BLaER1 (cell line): ENCODE measurements around the gene CRACDL.
"Not testable (repeated sequence)": the region's sequence is repeated elsewhere in the genome, so short reads cannot be mapped to it uniquely, and the experiment has no call there.

ENCODE experiments used
- H3K27ac ChIP-seq: shearing (Covaris generic); formaldehyde crosslinking; 2 replicates; pipeline ENCODE4 v1.8.1; 2022
- H3K27me3 ChIP-seq: shearing (Covaris generic); formaldehyde crosslinking; 2 replicates; pipeline ENCODE4 v1.8.1; 2022
- H3K36me3 ChIP-seq: shearing (Covaris generic); formaldehyde crosslinking; 2 replicates; pipeline ENCODE4 v1.8.1; 2022
- H3K4me1 ChIP-seq: shearing (Covaris generic); formaldehyde crosslinking; 2 replicates; pipeline ENCODE4 v1.8.1; 2022
- H3K4me2 ChIP-seq: shearing (Covaris generic); formaldehyde crosslinking; 2 replicates; pipeline ENCODE4 v1.8.1; 2022
- H3K4me3 ChIP-seq: shearing (Covaris generic); formaldehyde crosslinking; 2 replicates; pipeline ENCODE4 v1.8.1; 2022
- H3K9ac ChIP-seq: shearing (Covaris generic); formaldehyde crosslinking; 2 replicates; pipeline ENCODE4 v1.8.1; 2022
- H3K9me3 ChIP-seq: shearing (Covaris generic); formaldehyde crosslinking; 2 replicates; pipeline ENCODE4 v1.8.1; 2022
- H4K20me1 ChIP-seq: shearing (Covaris generic); formaldehyde crosslinking; 2 replicates; pipeline ENCODE4 v1.8.1; 2022
- Cebpa-rat ChIP-seq: shearing (Covaris generic); IDR thresholded peaks from 2 replicates; pipeline ENCODE4 v1.8.1; 2022

The CRACDL gene

DNA sequence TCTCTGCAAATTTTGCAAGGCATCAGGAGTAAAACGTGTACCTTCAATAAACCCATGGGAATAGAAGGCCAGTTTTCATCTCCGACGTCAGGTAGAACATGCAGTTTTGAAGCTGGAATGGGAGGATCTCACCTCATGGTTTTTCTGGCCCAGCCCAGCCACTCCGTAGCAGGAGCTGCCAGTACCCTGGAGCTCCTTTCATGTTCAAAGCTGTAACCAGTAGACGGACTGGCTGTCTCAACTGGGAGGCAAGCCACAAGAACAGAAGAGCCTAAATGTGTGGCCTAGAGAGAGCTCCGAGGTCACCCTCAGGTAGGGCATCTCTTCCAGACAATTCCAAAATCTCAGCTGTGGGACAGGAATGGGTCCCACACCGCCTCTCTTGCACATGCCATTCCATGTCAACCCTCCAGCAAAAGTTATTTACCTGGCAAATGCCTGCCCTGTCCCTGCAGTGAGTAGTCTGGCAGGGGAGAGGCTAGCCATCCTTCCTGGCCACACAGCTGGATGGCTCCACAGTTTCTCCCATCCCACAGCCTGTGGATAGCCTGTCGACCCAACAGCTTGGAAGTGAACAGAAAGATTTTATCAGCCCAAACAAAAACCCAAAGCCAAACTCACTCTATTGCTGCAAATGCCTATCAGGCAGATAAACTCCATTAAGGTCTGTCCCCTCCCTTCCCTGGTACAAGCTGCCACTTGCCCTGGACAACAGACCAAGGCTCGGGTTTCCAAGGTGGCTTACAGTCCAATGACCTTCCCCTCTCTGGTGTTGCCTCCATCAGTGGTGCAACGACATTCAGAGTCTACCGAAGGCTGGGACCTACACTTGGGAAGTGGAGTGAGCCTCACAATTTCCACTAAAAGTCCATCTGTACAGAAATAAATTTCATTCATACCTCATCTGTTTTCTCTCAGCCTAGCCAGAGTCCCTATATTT is 27.8 kb downstream of the CRACDL start:
- Histone ChIP-seq H3K9me3 (no peaks in the 10 kb centered on the region), H4K20me1 (no peaks in the 10 kb centered on the region), H3K4me3 (peak overlapping the region; percentile 51; the same call in 1 of the 2 replicates), H3K27ac (peak overlapping the region; percentile 72), H3K9ac (peak overlapping the region; percentile 57; the same call in 1 of the 2 replicates), H3K4me2 (peak overlapping the region; percentile 88), H3K36me3 (no peaks in the 10 kb centered on the region), H3K27me3 (no peaks in the 10 kb centered on the region), H3K4me1 (peaks cover 69% of the 10 kb centered on the region)
- TF ChIP-seq Cebpa-rat = no peak

DNA sequence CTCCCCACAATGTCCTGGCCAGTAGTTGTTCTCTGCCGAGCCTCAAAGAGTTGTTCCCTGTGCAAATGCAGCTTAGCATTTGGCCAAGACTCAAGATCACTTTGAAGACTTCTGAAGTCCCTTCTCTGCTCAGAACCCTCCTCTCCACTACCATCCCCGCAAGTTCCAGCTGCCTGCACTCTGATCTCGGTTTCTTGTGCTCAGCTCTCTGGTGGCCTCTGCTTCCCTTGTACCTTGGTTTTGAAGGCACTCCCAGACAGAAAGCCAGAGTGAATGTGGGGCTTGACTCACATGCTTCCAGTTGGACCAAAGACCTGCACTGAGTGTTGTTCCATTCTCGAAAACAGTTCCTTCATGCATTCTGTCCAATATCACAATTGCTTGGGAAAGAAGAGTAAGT is 28.6 kb downstream of the CRACDL start:
- no peak overlapping the region for H3K9ac ChIP-seq
- no peaks in the 10 kb centered on the region for H3K27me3 ChIP-seq
- no peak for TF ChIP-seq Cebpa-rat
- no peaks in the 10 kb centered on the region for H3K36me3 ChIP-seq
- no peak overlapping the region for H3K27ac ChIP-seq
- no peak overlapping the region for H3K4me3 ChIP-seq
- H3K9me3 ChIP-seq = no peaks in the 10 kb centered on the region
- H3K4me1 ChIP-seq = peaks cover 69% of the 10 kb centered on the region
- peak overlapping the region; percentile 88 for H3K4me2 ChIP-seq
- no peaks in the 10 kb centered on the region for H4K20me1 ChIP-seq

DNA sequence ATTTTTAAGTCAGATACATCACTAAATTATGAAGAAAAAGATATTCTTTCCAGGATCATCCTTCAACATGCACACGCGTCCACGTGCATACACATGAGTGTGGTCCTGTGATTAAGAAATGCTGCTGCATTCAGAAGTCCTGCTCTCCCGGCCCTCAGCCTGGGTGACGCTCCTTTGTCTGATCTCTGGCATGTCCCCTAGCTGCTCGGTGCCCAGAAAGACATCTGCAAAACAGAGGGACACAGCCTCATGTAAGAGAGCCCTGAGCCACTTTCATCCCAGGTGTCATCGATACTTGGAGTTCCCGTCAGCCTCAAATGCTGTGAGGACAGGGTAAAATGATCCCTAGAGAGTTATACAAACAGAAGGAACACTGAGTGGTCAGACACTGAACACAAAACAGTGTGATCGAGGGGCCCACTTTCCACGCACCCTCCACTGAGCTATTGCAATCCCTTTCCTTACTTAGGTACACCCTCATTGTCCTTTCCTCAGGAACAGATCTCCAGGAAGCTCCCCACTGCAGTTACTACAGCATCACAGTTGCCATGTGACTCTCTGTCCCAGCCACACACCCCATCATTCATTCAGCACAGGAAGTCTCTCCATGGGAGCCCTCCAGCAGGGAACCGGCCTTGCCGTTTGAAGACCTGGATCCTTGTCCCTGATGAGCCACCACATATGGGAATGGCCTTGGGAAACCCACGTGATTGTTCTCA is 32.1 kb downstream of the CRACDL start:
- Histone ChIP-seq H3K9me3 (no peaks in the 10 kb centered on the region), H3K36me3 (no peaks in the 10 kb centered on the region), H3K9ac (no peak overlapping the region), H3K27me3 (no peaks in the 10 kb centered on the region), H3K4me1 (peaks cover 38% of the 10 kb centered on the region), H3K27ac (no peak overlapping the region), H3K4me2 (no peak overlapping the region), H3K4me3 (no peak overlapping the region), H4K20me1 (no peaks in the 10 kb centered on the region)
- TF ChIP-seq Cebpa-rat = no peak

DNA sequence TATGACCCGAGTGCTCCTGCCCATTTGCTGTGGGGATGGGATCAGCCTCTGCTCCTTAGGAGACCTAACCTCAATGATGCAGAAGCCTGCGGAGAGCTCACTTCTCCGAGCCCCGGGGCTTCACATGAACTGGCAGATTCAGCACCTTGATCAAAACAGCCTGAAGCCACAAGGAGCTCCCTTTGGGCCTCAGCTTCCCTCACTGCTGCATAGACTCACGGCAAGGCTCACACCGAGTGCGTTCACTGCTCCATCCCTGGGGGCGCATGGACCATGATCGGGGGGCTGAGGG is 33.0 kb downstream of the CRACDL start:
- Histone ChIP-seq H3K4me2 (peak overlapping the region; percentile 40), H4K20me1 (no peaks in the 10 kb centered on the region), H3K9ac (no peak overlapping the region), H3K4me1 (peaks cover 28% of the 10 kb centered on the region), H3K27ac (no peak overlapping the region), H3K27me3 (no peaks in the 10 kb centered on the region), H3K4me3 (no peak overlapping the region), H3K9me3 (no peaks in the 10 kb centered on the region), H3K36me3 (no peaks in the 10 kb centered on the region)
- TF ChIP-seq Cebpa-rat = no peak

DNA sequence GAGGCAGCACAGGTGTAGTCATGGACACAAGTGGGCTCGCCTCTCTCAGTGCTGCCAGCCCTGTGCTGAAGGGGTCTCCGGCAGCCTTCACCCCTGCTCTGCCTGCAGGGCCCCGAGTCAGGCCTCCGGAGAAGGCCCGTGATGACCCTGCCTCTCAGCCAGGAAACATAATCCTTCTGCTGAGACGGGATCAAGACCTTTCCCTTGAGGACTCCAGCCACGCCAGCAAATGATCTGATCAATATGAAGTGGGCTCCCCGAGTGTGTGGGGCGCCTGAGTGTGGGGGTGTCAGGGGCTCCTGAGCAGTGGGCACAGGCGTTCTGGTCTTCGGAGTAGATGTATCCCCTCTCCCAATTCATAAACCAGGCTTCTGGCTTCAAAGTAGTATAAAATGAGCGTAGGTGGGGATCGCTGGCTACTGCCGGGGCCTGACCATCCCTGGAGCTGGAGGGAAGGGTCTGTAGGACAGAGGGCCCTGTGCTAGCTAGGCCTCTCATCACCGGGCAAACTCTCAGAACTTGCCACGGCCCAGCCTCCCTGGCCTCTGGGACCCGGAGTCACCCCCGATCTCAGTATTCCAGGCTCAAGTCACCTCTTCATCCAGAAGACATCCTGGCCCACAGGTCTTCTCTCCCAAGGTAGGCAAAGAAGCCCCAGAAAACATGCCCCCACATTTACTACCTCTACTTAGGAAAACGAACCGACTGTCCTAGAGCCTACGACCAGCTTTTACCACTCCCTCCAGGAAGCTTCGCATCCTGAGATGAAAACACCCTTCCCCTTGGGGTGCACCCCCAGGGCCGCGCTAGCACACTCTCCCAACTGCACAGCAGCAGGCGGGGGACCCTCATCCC is 33.6 kb downstream of the CRACDL start:
- Histone ChIP-seq H4K20me1 (no peaks in the 10 kb centered on the region), H3K4me1 (peaks cover 23% of the 10 kb centered on the region), H3K4me2 (peak overlapping the region; percentile 40), H3K9ac (no peak overlapping the region), H3K27me3 (no peaks in the 10 kb centered on the region), H3K9me3 (no peaks in the 10 kb centered on the region), H3K36me3 (no peaks in the 10 kb centered on the region), H3K4me3 (no peak overlapping the region), H3K27ac (no peak overlapping the region)
- TF ChIP-seq Cebpa-rat = no peak

DNA sequence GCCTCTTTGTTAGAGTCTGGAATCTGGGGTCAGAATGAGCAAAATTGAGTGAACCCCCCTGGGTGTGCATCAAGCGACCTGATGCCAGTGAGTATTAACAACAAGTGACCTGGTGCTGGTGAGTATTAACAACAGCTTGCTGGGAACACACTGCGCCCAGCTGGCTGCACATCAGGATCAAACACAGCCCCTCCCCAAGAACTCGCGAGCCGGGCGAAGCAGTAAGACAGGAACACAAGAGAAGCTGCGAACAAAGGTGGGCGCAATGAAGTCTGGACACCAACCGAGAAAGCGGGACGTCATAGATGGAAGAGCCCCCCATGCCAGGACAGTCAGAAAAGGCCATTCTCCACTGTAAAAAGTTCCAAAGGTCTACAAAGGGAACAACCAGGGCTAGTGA is 34.3 kb downstream of the CRACDL start:
- no peak for TF ChIP-seq Cebpa-rat
- H3K36me3 ChIP-seq = no peaks in the 10 kb centered on the region
- no peaks in the 10 kb centered on the region for H3K9me3 ChIP-seq
- H4K20me1 ChIP-seq = no peaks in the 10 kb centered on the region
- H3K4me3 ChIP-seq = no peak overlapping the region
- no peaks in the 10 kb centered on the region for H3K27me3 ChIP-seq
- no peak overlapping the region for H3K4me2 ChIP-seq
- no peak overlapping the region for H3K27ac ChIP-seq
- no peak overlapping the region for H3K9ac ChIP-seq
- peaks cover 15% of the 10 kb centered on the region for H3K4me1 ChIP-seq

DNA sequence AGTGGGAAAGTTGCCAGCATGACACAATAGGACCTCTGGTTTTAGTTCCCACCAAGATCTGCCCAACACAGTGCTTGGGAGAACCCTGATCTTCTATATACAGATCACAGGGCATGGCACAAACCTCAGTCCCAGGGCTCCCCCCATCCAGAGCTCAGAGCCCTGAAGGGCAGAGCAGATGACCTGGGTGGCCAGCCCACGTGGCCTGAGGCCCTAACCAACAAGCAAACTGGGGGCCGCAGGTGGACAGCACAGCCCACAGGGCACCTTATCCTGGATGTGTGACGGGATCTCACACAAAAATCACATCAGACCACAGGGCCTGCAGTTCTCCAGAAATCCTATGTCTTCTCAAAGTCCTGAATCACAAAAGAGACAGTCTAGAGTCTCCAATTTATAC is 34.7 kb downstream of the CRACDL start:
- H3K4me3 ChIP-seq = no peak overlapping the region
- no peaks in the 10 kb centered on the region for H4K20me1 ChIP-seq
- no peak overlapping the region for H3K4me2 ChIP-seq
- H3K27me3 ChIP-seq = no peaks in the 10 kb centered on the region
- no peak overlapping the region for H3K9ac ChIP-seq
- no peak for TF ChIP-seq Cebpa-rat
- no peaks in the 10 kb centered on the region for H3K9me3 ChIP-seq
- H3K27ac ChIP-seq = no peak overlapping the region
- H3K4me1 ChIP-seq = peaks cover 18% of the 10 kb centered on the region
- no peaks in the 10 kb centered on the region for H3K36me3 ChIP-seq

DNA sequence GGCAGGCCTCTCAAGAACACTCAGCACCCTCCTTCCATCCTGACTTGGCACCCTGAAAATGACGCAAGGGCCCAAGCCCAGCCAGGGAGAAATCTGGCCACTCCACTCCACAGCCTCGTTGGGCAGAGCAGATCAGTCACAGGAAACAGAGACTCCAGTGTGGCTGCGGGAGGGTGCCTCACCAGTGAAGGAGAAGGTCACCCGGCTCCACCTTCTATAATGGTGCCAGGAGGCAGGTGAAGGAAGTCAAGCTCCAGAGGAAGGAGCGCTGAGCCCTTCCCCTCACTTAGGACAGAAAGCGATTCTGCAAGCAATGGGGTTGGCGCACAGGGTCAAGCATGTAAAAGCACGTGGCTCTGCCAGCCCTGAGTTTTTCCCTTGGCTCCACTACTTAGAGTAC is 35.3 kb downstream of the CRACDL start:
- no peaks in the 10 kb centered on the region for H3K9me3 ChIP-seq
- no peaks in the 10 kb centered on the region for H4K20me1 ChIP-seq
- H3K27ac ChIP-seq = no peak overlapping the region
- H3K4me1 ChIP-seq = peaks cover 23% of the 10 kb centered on the region
- no peak overlapping the region for H3K9ac ChIP-seq
- no peaks in the 10 kb centered on the region for H3K36me3 ChIP-seq
- H3K4me3 ChIP-seq = no peak overlapping the region
- TF ChIP-seq Cebpa-rat = no peak
- H3K27me3 ChIP-seq = no peaks in the 10 kb centered on the region
- no peak overlapping the region for H3K4me2 ChIP-seq

DNA sequence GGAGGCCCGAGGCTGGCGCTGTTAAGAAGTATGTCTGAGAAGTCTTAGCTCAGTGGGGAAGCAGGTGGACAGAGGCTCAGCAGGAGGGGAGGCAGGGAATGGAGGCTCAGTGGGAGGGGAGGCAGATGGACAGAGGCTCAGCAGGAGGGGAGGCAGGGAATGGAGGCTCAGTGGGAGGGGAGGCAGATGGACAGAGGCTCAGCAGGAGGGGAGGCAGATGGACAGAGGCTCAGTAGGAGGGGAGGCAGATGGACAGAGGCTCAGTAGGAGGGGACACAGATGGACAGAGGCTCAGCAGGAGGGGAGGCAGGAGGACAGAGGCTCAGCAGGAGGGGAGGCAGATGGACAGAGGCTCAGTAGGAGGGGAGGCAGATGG is 36.3 kb downstream of the CRACDL start:
- peaks cover 23% of the 10 kb centered on the region for H3K4me1 ChIP-seq
- H3K9me3 ChIP-seq, H3K27me3 ChIP-seq, H3K4me2 ChIP-seq, H3K4me3 ChIP-seq, H3K9ac ChIP-seq, H3K36me3 ChIP-seq, H4K20me1 ChIP-seq, H3K27ac ChIP-seq: not testable (repeated sequence)
